Breast epithelium (tissue), 3 donors: ENCODE data around the gene DPY19L3.

Experiments used
- POLR2A ChIP-seq: fragments of 450-650 bp; IDR thresholded peaks from one replicate; pipeline ENCODE4 v1.6.1; 2016; ENCODE audit warnings: antibody characterized with exemption, mild to moderate bottlenecking, moderate library complexity
- POLR2AphosphoS5 ChIP-seq, 3 donors: sonication (generic); formaldehyde crosslinking; IDR thresholded peaks; one replicate each; pipeline ENCODE4 v1.6.1; 2017; ENCODE audit warnings: antibody characterized with exemption in 3 of 3
- TF ChIP-seq, protein P1 (sequence below), 3 donors: fragments of 450-650 bp; IDR thresholded peaks; one replicate each; pipeline ENCODE4 v1.5.1; 2016 to 2017; ENCODE audit warnings: antibody characterized with exemption in 3 of 3, mild to moderate bottlenecking in 3 of 3, moderate library complexity in 3 of 3

GRCh38 chr19:32401992-32402391 lies 3.6 kb upstream of the DPY19L3 start:
- TF ChIP-seq POLR2A (no peak), POLR2AphosphoS5 (IDR thresholded peaks at IDR 0.05) (no peak)
- TF ChIP-seq, protein P1, sequence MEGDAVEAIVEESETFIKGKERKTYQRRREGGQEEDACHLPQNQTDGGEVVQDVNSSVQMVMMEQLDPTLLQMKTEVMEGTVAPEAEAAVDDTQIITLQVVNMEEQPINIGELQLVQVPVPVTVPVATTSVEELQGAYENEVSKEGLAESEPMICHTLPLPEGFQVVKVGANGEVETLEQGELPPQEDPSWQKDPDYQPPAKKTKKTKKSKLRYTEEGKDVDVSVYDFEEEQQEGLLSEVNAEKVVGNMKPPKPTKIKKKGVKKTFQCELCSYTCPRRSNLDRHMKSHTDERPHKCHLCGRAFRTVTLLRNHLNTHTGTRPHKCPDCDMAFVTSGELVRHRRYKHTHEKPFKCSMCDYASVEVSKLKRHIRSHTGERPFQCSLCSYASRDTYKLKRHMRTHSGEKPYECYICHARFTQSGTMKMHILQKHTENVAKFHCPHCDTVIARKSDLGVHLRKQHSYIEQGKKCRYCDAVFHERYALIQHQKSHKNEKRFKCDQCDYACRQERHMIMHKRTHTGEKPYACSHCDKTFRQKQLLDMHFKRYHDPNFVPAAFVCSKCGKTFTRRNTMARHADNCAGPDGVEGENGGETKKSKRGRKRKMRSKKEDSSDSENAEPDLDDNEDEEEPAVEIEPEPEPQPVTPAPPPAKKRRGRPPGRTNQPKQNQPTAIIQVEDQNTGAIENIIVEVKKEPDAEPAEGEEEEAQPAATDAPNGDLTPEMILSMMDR (IDR thresholded peaks at IDR 0.05), result no peak
